ENCODE data around the gene PARP1. TPM values are rescaled to one million over a fixed set of nuclear protein-coding genes. Genes with fewer than 3 reads are reported as not detected.

PARP1 gene
- total and polyA plus RNA-seq, 12 donors = 15.3 to 150 (median 70.6) TPM

DNA sequence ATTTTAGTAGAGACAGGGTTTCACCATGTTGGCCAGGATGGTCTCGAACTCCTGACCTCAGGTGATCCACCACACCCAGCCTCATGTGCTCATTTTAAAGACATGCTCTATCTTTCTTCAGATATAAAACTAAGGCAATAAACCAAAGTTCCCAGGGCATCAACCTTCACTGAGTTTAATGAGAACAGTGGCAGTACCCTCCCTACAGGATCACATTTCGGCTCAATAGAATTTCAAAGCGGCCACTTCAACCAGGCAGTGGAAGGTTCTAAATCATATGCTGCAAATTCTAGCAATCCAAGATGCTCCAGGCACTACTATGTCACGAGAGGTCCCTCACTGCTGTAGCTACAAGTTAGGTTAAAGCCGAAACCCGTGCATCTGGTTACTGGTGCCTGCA, 45.5 kb downstream of the PARP1 start:
- Histone ChIP-seq H3K9me3 (replicated peaks in 1 of 3) (no peaks in the 10 kb centered on the region), H3K4me1 (replicated peaks in 1 of 2) (no peaks in the 10 kb centered on the region), H3K27ac (no peak overlapping the region), H3K36me3 (replicated peaks in 1 of 2) (peaks cover 0 to 73% of the 10 kb centered on the region in 2 donors), H3K4me3 (no peak overlapping the region), H3K27me3 (no peaks in the 10 kb centered on the region)
- intact Hi-C loops (cut with DNase I) = no loop called here
- DNase-seq = no peak
- WGBS, 4 donors = 80 to 89% (median 83%) methylated on average over 6 of the region's 6 CpGs
- TF ChIP-seq POLR2A (IDR thresholded peaks at IDR 0.05) (no peak), CTCF (IDR thresholded peaks at IDR 0.05) (no peak)

DNA sequence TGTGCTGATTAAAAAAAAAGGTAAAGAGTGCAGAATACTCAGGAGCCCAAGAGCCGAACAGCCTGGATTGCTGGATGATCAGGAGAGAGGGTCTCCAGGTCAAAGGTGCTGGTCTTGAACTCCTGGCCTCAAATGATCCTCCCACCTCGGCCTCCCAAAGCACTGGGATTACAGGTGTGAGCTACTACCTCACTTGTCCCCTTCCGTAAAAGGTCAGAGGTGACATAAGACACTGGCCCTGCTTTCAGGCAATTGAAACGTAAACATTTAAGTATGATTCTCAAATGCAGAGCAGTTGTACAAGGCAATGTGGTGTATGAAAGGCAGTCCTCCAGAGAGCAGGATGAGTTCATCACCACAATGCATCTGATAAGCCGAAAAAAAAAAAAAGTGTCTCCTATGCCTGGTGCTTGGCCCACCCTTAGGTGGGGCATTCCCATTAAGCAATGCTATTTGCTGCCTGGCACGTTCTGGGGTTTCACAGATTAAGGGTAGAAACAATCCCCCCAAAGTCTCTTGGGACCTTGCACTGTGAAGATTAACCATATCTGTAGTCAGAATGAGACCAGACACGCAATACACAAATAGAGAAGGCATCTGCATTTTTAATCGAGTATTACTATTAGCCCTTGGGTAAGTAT, 47.7 kb downstream of the PARP1 start:
- WGBS, 4 donors = 87 to 95% (median 92%) methylated on average over 8 of the region's 8 CpGs
- H3K27me3 ChIP-seq = no peaks in the 10 kb centered on the region
- TF ChIP-seq POLR2A (IDR thresholded peaks at IDR 0.05) = no peak
- no peak for TF ChIP-seq CTCF (IDR thresholded peaks at IDR 0.05)
- no peak overlapping the region for H3K4me3 ChIP-seq
- H3K9me3 ChIP-seq (replicated peaks in 1 of 3) = no peaks in the 10 kb centered on the region
- DNase-seq = no peak
- peaks cover 0 to 52% of the 10 kb centered on the region in 2 donors for H3K36me3 ChIP-seq (replicated peaks in 1 of 2)
- no peaks in the 10 kb centered on the region for H3K4me1 ChIP-seq (replicated peaks in 1 of 2)
- no peak overlapping the region for H3K27ac ChIP-seq
- intact Hi-C loops (cut with DNase I) = no loop called here

DNA sequence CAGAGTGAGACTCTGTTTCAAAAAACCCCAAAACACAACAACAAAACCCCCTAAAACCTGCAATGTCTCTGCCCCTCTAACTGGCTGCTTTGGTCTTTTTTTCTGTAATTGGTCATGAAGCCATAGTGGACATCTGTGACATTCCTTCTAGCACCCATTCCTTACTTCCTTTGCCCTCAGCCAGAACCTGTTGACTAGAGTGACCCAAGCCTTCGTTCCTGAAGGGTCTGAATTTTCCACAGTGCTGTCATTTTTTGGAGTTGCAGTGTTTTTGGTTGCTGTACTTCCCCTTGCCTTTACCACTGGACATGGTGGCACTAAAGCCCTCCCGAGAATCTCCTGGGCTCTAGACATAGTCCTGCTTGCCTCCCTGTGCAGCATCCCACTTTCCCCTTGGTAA, 50.5 kb downstream of the PARP1 start:
- TF ChIP-seq POLR2A (IDR thresholded peaks at IDR 0.05) = no peak
- no peak for TF ChIP-seq CTCF (IDR thresholded peaks at IDR 0.05)
- intact Hi-C loops (cut with DNase I) = no loop called here
- 95 to 100% (median 98%) methylated on average over 2 of the region's 2 CpGs for WGBS, 4 donors

DNA sequence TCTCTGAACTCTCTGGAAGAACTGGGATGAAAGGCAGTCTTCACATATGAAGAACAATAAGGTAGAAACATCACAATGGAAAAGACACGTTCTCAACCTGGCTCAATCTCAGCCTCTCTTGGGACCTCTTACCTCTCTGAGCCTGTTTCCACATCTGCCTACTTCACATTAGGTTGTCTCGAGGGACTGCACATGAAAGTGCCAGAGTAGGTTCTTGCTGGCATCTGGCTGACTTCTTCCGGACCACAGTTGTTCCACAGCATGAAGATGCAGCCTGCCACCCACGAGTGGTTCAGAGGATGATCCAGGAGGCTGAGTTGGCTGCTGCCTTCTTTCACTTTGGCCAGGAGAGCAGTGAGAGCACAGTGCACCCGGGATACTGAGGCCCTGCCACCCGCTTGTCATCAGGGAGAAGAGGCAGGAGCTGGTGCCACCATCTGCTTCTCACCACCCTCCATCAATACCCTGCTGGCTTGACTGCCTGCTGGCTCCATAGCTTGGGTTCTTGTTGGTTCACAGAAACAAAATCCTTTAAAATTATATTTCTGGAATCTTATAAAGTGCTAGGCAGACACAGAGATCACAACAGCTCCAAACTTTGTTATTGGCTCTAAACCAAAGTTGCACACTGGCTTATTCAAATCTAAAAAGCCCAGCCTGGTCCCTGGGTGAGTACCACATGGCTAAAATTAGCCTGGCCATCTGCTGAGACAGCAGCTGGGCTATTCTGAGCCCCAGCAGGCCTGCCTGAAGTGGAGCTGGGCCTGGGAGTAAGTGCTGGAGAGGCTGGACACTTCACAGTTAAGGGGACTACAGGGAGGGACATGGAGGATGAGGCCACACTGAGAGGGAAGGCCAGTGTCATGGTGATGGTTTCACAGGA, 52.0 kb downstream of the PARP1 start:
- Histone ChIP-seq H3K4me3 (no peak overlapping the region), H3K4me1 (replicated peaks in 1 of 2) (no peaks in the 10 kb centered on the region), H3K9me3 (replicated peaks in 1 of 3) (no peaks in the 10 kb centered on the region), H3K27me3 (no peaks in the 10 kb centered on the region), H3K27ac (no peak overlapping the region), H3K36me3 (replicated peaks in 1 of 2) (peaks cover 0 to 9% of the 10 kb centered on the region in 2 donors)
- intact Hi-C loops (cut with DNase I) = no loop called here
- WGBS, 4 donors = 90 to 98% (median 94%) methylated on average over 5 to 6 of the region's 6 CpGs
- TF ChIP-seq POLR2A (IDR thresholded peaks at IDR 0.05) = no peak
- no peak for TF ChIP-seq CTCF (IDR thresholded peaks at IDR 0.05)
- no peak for DNase-seq

More for the DNA sequence above, 50.5 kb downstream of the PARP1 start:
- no peak overlapping the region for H3K27ac ChIP-seq
- no peaks in the 10 kb centered on the region for H3K27me3 ChIP-seq
- H3K36me3 ChIP-seq (replicated peaks in 1 of 2) = peaks cover 0 to 24% of the 10 kb centered on the region in 2 donors
- H3K4me3 ChIP-seq = no peak overlapping the region
- H3K9me3 ChIP-seq (replicated peaks in 1 of 3) = no peaks in the 10 kb centered on the region
- no peak for DNase-seq
- H3K4me1 ChIP-seq (replicated peaks in 1 of 2) = no peaks in the 10 kb centered on the region
